HuH-7 (cell line): ENCODE data around the gene CHD3.

ENCODE experiments used
- DNase-seq: peaks from one replicate; pipeline ENCODE4 v3.0.0; 2011; ENCODE audit warnings: low spot score

The CHD3 gene

GRCh38 chr17:7888184-7888920, at the start of gene CHD3:
TSS of gene CHD3 (plus strand) at chr17:7888789. CDS start at chr17:7889001, 212 bp downstream.
- no peak for DNase-seq

GRCh38 chr17:7839190-7839875, 49.3 kb upstream of the CHD3 start:
- DNase-seq = no peak

- DNase-seq = no peak
These were observed 48.7 kb upstream of the CHD3 start for GRCh38 chr17:7839876-7840261.

- no peak for DNase-seq
These were observed 48.1 kb upstream of the CHD3 start for GRCh38 chr17:7840441-7840840.

GRCh38 chr17:7840875-7841274, 47.7 kb upstream of the CHD3 start:
- DNase-seq = no peak

GRCh38 chr17:7841396-7841914, 47.1 kb upstream of the CHD3 start:
- DNase-seq = peak; percentile 27

- DNase-seq = peak; percentile 84
These were observed 46.6 kb upstream of the CHD3 start for GRCh38 chr17:7841915-7842379.

GRCh38 chr17:7842380-7843256, 46.0 kb upstream of the CHD3 start:
- DNase-seq = no peak

GRCh38 chr17:7843257-7843535, 45.4 kb upstream of the CHD3 start:
- DNase-seq = no peak

GRCh38 chr17:7843536-7844291, 44.9 kb upstream of the CHD3 start:
- peak; percentile 76 for DNase-seq

- peak; percentile 93 for DNase-seq
These were observed 44.1 kb upstream of the CHD3 start for GRCh38 chr17:7844292-7845154.

- DNase-seq = no peak
These were observed 43.1 kb upstream of the CHD3 start for GRCh38 chr17:7845359-7846062.

GRCh38 chr17:7846063-7846735, 42.4 kb upstream of the CHD3 start:
- DNase-seq = no peak

- DNase-seq = no peak
These were observed 41.6 kb upstream of the CHD3 start for GRCh38 chr17:7846765-7847661.

GRCh38 chr17:7848131-7848579, 40.4 kb upstream of the CHD3 start:
- DNase-seq = no peak

- DNase-seq = no peak
These were observed 39.9 kb upstream of the CHD3 start for GRCh38 chr17:7848739-7849129.

GRCh38 chr17:7849130-7849750, 39.3 kb upstream of the CHD3 start:
- DNase-seq = no peak
